HCT116 (cell line): ENCODE measurements around the gene TOP1. TPM values are rescaled to one million over a fixed set of nuclear protein-coding genes. Genes with fewer than 3 reads are reported as not detected.

ENCODE experiments used
- ATAC-seq: fragments of 200-7000 bp; cut with Tn5 transposase; 2 replicates; pipeline ENCODE4 v1.9.1; 2020; ENCODE audit warnings: mild to moderate bottlenecking, moderate library complexity
- BruUV-seq: library from RNA; stranded (reverse); fragments of 400-500 nt; replicated peaks from 2 replicates; lab custom pipeline; 2021; lab: Mats Ljungman, UMichigan
- CTCF ChIA-PET: fragments of 300-600 bp; sonication (Branson Sonifier 250); formaldehyde crosslinking; loops from one replicate; lab custom pipeline; 2021; ENCODE audit warnings: antibody characterized with exemption; lab: Charles Lee
- POLR2A ChIA-PET: fragments of 300-600, 350-600 bp; sonication (Branson Sonifier 250); formaldehyde crosslinking; loops from one replicate; lab custom pipeline; 2021; ENCODE audit warnings: antibody characterized with exemption; lab: Charles Lee
- RAD21 ChIA-PET, 2 experiments: fragments of 300-600 bp; sonication (Branson Sonifier 250); formaldehyde crosslinking; loops; one replicate each; lab custom pipeline; 2023; ENCODE audit warnings: low total read pairs in 2 of 2; ENCODE audit not compliant: uncharacterized antibody in 2 of 2, unreplicated experiment in 2 of 2, low non-redundant PET in 1 of 2; lab: Charles Lee
- DNase-seq: peaks from one replicate; pipeline ENCODE4 v3.0.0-alpha.2; 2010; ENCODE audit warnings: low read depth, low spot score
- H2AFZ ChIP-seq: fragments of 200-600 bp; shearing (Covaris generic), sonication (generic); 2 replicates; pipeline ENCODE4 v1.6.1; 2017; ENCODE audit warnings: low read depth, mixed run types, mixed read lengths, antibody characterized with exemption, low read length; ENCODE audit not compliant: poor library complexity, severe bottlenecking
- H3K27ac ChIP-seq: 2 replicates; pipeline ENCODE4 v1.5.1; 2012; ENCODE audit warnings: low read depth, low read length
- H3K27me3 ChIP-seq: fragments of 200-600 bp; sonication (generic); 2 replicates; pipeline ENCODE4 v1.6.1; 2016; ENCODE audit warnings: mixed run types, low read length, mixed read lengths; ENCODE audit not compliant: insufficient read depth
- H3K36me3 ChIP-seq, 2 experiments: fragments of 200-500 bp in 1 of 2; fragments of 200-600 bp in 1 of 2; sonication (Bioruptor generic) in 1 of 2; sonication (generic) in 1 of 2; 2 replicates each; pipeline versions ENCODE4 v1.5.1 to v1.6.1; 2014 to 2016; ENCODE audit warnings: low read length in 2 of 2, inconsistent platforms in 1 of 2, mixed read lengths in 1 of 2, mixed run types in 1 of 2; ENCODE audit not compliant: insufficient read depth in 2 of 2, control insufficient read depth in 1 of 2
- H3K4me1 ChIP-seq, 2 experiments: fragments of 200-600 bp in 1 of 2; sonication (generic) in 1 of 2; 2 replicates each; pipeline versions ENCODE4 v1.5.1 to v1.6.1; 2012 to 2017; ENCODE audit warnings: low read length in 2 of 2, inconsistent platforms in 1 of 2, mild to moderate bottlenecking in 1 of 2, mixed read lengths in 1 of 2, mixed run types in 1 of 2, moderate library complexity in 1 of 2; ENCODE audit not compliant: insufficient read depth in 2 of 2, control insufficient read depth in 1 of 2
- H3K4me2 ChIP-seq: fragments of 200-600 bp; sonication (generic); 2 replicates; pipeline ENCODE4 v1.6.1; 2017; ENCODE audit warnings: mixed run types, low read length, mixed read lengths
- H3K4me3 ChIP-seq, 2 experiments: fragments of 200-600 bp in 1 of 2; sonication (generic) in 1 of 2; replicated peaks in 1 of 2; 2 replicates each; pipeline ENCODE4 v1.5.1; 2011 to 2016; ENCODE audit warnings: low read length in 2 of 2, control low read depth in 1 of 2, low read depth in 1 of 2, mild to moderate bottlenecking in 1 of 2, mixed read lengths in 1 of 2, mixed run types in 1 of 2
- H3K79me2 ChIP-seq: fragments of 200-600 bp; sonication (generic); 2 replicates; pipeline ENCODE4 v1.6.1; 2017; ENCODE audit warnings: mild to moderate bottlenecking, mixed run types, low read length, moderate library complexity, mixed read lengths; ENCODE audit not compliant: insufficient read depth
- H3K9ac ChIP-seq: fragments of 200-600 bp; sonication (generic); 2 replicates; pipeline ENCODE4 v1.6.1; 2016; ENCODE audit warnings: low read length, mixed read lengths
- H3K9me2 ChIP-seq: fragments of 200-600 bp; sonication (generic), shearing (Covaris generic); 2 replicates; pipeline ENCODE4 v1.6.1; 2017; ENCODE audit warnings: mixed run types, mild to moderate bottlenecking, moderate library complexity; ENCODE audit not compliant: insufficient read depth
- H3K9me3 ChIP-seq, 2 experiments: fragments of 200-500 bp in 1 of 2; fragments of 200-600 bp in 1 of 2; sonication (Bioruptor generic) in 1 of 2; sonication (generic) in 1 of 2; 2 replicates each; pipeline ENCODE4 v1.6.1; 2014 to 2017; ENCODE audit warnings: low read length in 2 of 2, mixed read lengths in 2 of 2, inconsistent platforms in 1 of 2, low read depth in 1 of 2, mild to moderate bottlenecking in 1 of 2, mixed run types in 1 of 2, moderate library complexity in 1 of 2; ENCODE audit not compliant: control insufficient read depth in 1 of 2, insufficient read depth in 1 of 2
- H4K20me1 ChIP-seq: fragments of 200-600 bp; sonication (generic), shearing (Covaris generic); 2 replicates; pipeline ENCODE4 v1.6.1; 2017; ENCODE audit warnings: mixed run types, mild to moderate bottlenecking, moderate library complexity; ENCODE audit not compliant: insufficient read depth
- CBX3 ChIP-seq: IDR thresholded peaks from 2 replicates; pipeline ENCODE4 v1.6.1; 2012; ENCODE audit warnings: low read depth
- CEBPB ChIP-seq: IDR thresholded peaks from 2 replicates; pipeline ENCODE4 v1.6.1; 2012; ENCODE audit warnings: low read depth
- EZH2 ChIP-seq: fragments of 200-600 bp; sonication (generic); IDR thresholded peaks from 2 replicates; pipeline ENCODE4 v1.6.1; 2017; ENCODE audit warnings: antibody characterized with exemption, mixed run types
- FOSL1 ChIP-seq: IDR thresholded peaks from 2 replicates; pipeline ENCODE4 v1.6.1; 2012; ENCODE audit warnings: low read depth
- JUND ChIP-seq: IDR thresholded peaks from 2 replicates; pipeline ENCODE4 v1.6.1; 2012
- POLR2A ChIP-seq: IDR thresholded peaks from 2 replicates; pipeline ENCODE4 v1.7.0; 2011; ENCODE audit warnings: borderline replicate concordance; ENCODE audit not compliant: insufficient read depth, insufficient read length; ENCODE audit errors: extremely low read depth
- POLR2AphosphoS5 ChIP-seq: IDR thresholded peaks from 2 replicates; pipeline ENCODE4 v1.6.1; 2011; ENCODE audit warnings: mild to moderate bottlenecking, low read depth, low read length, moderate library complexity
- RAD21 ChIP-seq: IDR thresholded peaks from 2 replicates; pipeline ENCODE4 v1.6.1; 2012; ENCODE audit warnings: low read depth, mild to moderate bottlenecking
- SIN3A ChIP-seq: IDR thresholded peaks from 2 replicates; pipeline ENCODE4 v1.6.1; 2012; ENCODE audit warnings: low read depth
- SP1 ChIP-seq: IDR thresholded peaks from 2 replicates; pipeline ENCODE4 v1.6.1; 2012; ENCODE audit warnings: low read depth
- TCF7L2 ChIP-seq: IDR thresholded peaks from 2 replicates; pipeline ENCODE4 v1.7.0; 2011; ENCODE audit warnings: borderline replicate concordance, inconsistent platforms; ENCODE audit not compliant: insufficient read depth, insufficient read length; ENCODE audit errors: extremely low read depth
- ZFX ChIP-seq: fragments of 450-650 bp; IDR thresholded peaks from 2 replicates; pipeline ENCODE4 v1.6.1; 2017
- ZNF274 ChIP-seq: fragments of 200-500 bp; sonication (Bioruptor generic); IDR thresholded peaks from 2 replicates; pipeline ENCODE4 v1.6.1; 2014; ENCODE audit warnings: mild to moderate bottlenecking, low read depth, low read length, inconsistent platforms
- intact Hi-C: fragments of 100-400 bp; cut with micrococcal nuclease; formaldehyde crosslinking; loops from 2 replicates; pipeline ENCODE4 v1.10.0; 2022
- total RNA-seq: library from RNA; stranded (reverse); gene quantifications from one replicate; pipeline ENCODE4 v1.2.1, GENCODE V29; 2021; ENCODE audit not compliant: unreplicated experiment
- TF ChIP-seq, protein P1 (sequence below): IDR thresholded peaks from 2 replicates; pipeline ENCODE4 v1.6.1; 2012
- TF ChIP-seq, protein P2 (sequence below): IDR thresholded peaks from 2 replicates; pipeline ENCODE4 v1.6.1; 2012; ENCODE audit warnings: low read depth
- TF ChIP-seq, protein P3 (sequence below), 3 experiments: fragments of 200-600 bp in 1 of 3; sonication (generic) in 1 of 3; IDR thresholded peaks in 2 of 3; conservative IDR thresholded peaks in 1 of 3; 2 replicates each; pipeline ENCODE4 v1.5.1; 2012 to 2017; ENCODE audit warnings: low read depth in 2 of 3, low read length in 2 of 3, antibody characterized with exemption in 1 of 3, borderline replicate concordance in 1 of 3, control low read depth in 1 of 3, mild to moderate bottlenecking in 1 of 3, mixed read lengths in 1 of 3, mixed run types in 1 of 3, moderate library complexity in 1 of 3; ENCODE audit not compliant: insufficient read depth in 1 of 3

TOP1 gene
- total RNA-seq, 1 experiment from 2014 or later, result 190 TPM

DNA sequence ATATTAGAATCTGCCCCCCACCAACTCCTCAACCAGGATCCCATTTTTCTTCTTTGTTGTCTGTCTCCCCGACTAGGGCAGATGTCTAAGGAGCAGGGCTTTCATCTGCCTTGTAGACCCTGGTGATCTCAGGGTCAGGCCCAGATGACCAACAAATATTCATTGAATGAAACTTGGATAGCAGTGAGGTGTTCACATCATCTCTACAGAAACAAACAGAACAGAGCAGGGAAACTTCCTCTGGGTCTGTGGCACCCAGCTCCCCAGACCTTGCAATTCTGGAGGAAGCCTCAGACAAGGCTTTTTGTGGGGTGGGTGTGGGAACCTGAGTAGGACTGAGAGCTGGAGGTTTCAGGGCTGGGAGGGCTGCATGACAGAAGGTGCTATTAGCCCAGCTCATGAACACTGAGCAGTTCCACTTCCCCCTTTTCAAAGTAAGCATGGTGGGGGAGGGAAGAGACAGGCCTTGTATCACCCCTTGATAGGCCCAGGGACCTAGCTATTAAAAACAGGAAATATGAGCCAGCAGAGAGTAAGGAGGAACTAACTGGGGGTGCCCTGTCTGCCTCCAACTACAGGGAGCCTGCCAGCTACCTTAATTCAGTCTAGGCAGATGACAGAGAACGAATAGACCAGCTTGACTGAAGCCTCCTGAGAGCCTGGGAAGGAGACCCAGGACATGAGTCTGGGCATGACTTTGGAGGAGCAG lies 37.3 kb upstream of the TOP1 start:
- H3K27ac ChIP-seq, result peak overlapping the region; percentile 55
- H3K9ac ChIP-seq, result peak overlapping the region; percentile 17; the same call in 1 of the 2 replicates
- H3K27me3 ChIP-seq, result no peaks in the 10 kb centered on the region
- DNase-seq, result no peak
- no peaks in the 10 kb centered on the region for H3K9me2 ChIP-seq
- ChIA-PET CTCF (interaction anchor here (0.6 to 4.3 kb wide), 32 partner anchors 9 to 349 kb away, joined by 3 to 59 read pairs (median 4); partner anchors contain the start of gene LPIN3), POLR2A (interaction anchor here (0.7 to 3.4 kb wide), 12 partner anchors 11 to 120 kb away, joined by 3 to 16 read pairs (median 5); partner anchors contain the start of gene TOP1), RAD21 (interaction anchor here (0.6 to 2.0 kb wide), 19 partner anchors 11 to 157 kb away, joined by 3 to 8 read pairs (median 4); partner anchors contain the start of gene TOP1 (in 1 of the 2))
- no peaks in the 10 kb centered on the region for H3K9me3 ChIP-seq
- H3K4me3 ChIP-seq, result no peak overlapping the region; a peak in 1 of 4 replicates
- BruUV-seq, result no TSS peak
- peaks cover 11 to 31% of the 10 kb centered on the region in 2 experiments for H3K4me1 ChIP-seq
- no peaks in the 10 kb centered on the region for H4K20me1 ChIP-seq
- ATAC-seq, result no peak
- intact Hi-C loops, result loop anchor here (5.0 kb wide), 1 partner anchor 56 kb away; no protein-coding TSS in a partner anchor
- H3K4me2 ChIP-seq, result peak overlapping the region; percentile 59
- TF ChIP-seq EZH2, result no peak
- no peak for TF ChIP-seq CBX3
- no peak for TF ChIP-seq SIN3A
- TF ChIP-seq, protein P1, sequence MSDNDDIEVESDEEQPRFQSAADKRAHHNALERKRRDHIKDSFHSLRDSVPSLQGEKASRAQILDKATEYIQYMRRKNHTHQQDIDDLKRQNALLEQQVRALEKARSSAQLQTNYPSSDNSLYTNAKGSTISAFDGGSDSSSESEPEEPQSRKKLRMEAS, result no peak
- no peak for TF ChIP-seq ZFX
- TF ChIP-seq, protein P2, sequence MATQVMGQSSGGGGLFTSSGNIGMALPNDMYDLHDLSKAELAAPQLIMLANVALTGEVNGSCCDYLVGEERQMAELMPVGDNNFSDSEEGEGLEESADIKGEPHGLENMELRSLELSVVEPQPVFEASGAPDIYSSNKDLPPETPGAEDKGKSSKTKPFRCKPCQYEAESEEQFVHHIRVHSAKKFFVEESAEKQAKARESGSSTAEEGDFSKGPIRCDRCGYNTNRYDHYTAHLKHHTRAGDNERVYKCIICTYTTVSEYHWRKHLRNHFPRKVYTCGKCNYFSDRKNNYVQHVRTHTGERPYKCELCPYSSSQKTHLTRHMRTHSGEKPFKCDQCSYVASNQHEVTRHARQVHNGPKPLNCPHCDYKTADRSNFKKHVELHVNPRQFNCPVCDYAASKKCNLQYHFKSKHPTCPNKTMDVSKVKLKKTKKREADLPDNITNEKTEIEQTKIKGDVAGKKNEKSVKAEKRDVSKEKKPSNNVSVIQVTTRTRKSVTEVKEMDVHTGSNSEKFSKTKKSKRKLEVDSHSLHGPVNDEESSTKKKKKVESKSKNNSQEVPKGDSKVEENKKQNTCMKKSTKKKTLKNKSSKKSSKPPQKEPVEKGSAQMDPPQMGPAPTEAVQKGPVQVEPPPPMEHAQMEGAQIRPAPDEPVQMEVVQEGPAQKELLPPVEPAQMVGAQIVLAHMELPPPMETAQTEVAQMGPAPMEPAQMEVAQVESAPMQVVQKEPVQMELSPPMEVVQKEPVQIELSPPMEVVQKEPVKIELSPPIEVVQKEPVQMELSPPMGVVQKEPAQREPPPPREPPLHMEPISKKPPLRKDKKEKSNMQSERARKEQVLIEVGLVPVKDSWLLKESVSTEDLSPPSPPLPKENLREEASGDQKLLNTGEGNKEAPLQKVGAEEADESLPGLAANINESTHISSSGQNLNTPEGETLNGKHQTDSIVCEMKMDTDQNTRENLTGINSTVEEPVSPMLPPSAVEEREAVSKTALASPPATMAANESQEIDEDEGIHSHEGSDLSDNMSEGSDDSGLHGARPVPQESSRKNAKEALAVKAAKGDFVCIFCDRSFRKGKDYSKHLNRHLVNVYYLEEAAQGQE, result no peak
- TF ChIP-seq ZNF274, result no peak
- no peak for TF ChIP-seq TCF7L2
- TF ChIP-seq POLR2A, result no peak
- TF ChIP-seq CEBPB, result no peak
- no peak for TF ChIP-seq POLR2AphosphoS5
- TF ChIP-seq SP1, result no peak
- TF ChIP-seq, protein P3, sequence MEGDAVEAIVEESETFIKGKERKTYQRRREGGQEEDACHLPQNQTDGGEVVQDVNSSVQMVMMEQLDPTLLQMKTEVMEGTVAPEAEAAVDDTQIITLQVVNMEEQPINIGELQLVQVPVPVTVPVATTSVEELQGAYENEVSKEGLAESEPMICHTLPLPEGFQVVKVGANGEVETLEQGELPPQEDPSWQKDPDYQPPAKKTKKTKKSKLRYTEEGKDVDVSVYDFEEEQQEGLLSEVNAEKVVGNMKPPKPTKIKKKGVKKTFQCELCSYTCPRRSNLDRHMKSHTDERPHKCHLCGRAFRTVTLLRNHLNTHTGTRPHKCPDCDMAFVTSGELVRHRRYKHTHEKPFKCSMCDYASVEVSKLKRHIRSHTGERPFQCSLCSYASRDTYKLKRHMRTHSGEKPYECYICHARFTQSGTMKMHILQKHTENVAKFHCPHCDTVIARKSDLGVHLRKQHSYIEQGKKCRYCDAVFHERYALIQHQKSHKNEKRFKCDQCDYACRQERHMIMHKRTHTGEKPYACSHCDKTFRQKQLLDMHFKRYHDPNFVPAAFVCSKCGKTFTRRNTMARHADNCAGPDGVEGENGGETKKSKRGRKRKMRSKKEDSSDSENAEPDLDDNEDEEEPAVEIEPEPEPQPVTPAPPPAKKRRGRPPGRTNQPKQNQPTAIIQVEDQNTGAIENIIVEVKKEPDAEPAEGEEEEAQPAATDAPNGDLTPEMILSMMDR (IDR thresholded peaks at IDR 0.05 in 2 of 3, conservative IDR thresholded peaks at IDR 0.05 in 1 of 3; ENCODE audit: borderline replicate concordance in 1 of 3, insufficient read depth in 1 of 3, low read depth in 2 of 3, low read length in 2 of 3), result no peak
- no peak for TF ChIP-seq JUND
- no peak for TF ChIP-seq RAD21
- no peak for TF ChIP-seq FOSL1
- no peaks in the 10 kb centered on the region for H3K36me3 ChIP-seq
- no peaks in the 10 kb centered on the region for H3K79me2 ChIP-seq
- H2AFZ ChIP-seq, result no peak overlapping the region
